ENCODE measurements around the gene NPBWR2. TPM values are rescaled to one million over a fixed set of nuclear protein-coding genes. Genes with fewer than 3 reads are reported as not detected.

NPBWR2 gene
- total RNA-seq, 1 experiment from 2014 or later, result not detected

- Histone ChIP-seq H3K27me3 (ENCODE audit: control insufficient read depth, insufficient read depth, low read length) (no peaks in the 10 kb centered on the region), H3K4me3 (ENCODE audit: low read depth in 2 of 2, low read length in 2 of 2) (no peak overlapping the region), H3K36me3 (ENCODE audit: control insufficient read depth, insufficient read depth, low read length) (no peaks in the 10 kb centered on the region), H3K4me1 (ENCODE audit: control insufficient read depth, insufficient read depth, low read length) (no peaks in the 10 kb centered on the region), H3K9me3 (ENCODE audit: control insufficient read depth, insufficient read depth, low read depth, low read length) (no peaks in the 10 kb centered on the region), H3K27ac (ENCODE audit: low read length) (no peak overlapping the region)
- ChIA-PET POLR2A (no interaction called here), CTCF (interaction anchor here (0.6 kb wide), 1 partner anchor 13 kb away, joined by 3 read pairs; no protein-coding TSS in a partner anchor)
- TF ChIP-seq, protein P1, sequence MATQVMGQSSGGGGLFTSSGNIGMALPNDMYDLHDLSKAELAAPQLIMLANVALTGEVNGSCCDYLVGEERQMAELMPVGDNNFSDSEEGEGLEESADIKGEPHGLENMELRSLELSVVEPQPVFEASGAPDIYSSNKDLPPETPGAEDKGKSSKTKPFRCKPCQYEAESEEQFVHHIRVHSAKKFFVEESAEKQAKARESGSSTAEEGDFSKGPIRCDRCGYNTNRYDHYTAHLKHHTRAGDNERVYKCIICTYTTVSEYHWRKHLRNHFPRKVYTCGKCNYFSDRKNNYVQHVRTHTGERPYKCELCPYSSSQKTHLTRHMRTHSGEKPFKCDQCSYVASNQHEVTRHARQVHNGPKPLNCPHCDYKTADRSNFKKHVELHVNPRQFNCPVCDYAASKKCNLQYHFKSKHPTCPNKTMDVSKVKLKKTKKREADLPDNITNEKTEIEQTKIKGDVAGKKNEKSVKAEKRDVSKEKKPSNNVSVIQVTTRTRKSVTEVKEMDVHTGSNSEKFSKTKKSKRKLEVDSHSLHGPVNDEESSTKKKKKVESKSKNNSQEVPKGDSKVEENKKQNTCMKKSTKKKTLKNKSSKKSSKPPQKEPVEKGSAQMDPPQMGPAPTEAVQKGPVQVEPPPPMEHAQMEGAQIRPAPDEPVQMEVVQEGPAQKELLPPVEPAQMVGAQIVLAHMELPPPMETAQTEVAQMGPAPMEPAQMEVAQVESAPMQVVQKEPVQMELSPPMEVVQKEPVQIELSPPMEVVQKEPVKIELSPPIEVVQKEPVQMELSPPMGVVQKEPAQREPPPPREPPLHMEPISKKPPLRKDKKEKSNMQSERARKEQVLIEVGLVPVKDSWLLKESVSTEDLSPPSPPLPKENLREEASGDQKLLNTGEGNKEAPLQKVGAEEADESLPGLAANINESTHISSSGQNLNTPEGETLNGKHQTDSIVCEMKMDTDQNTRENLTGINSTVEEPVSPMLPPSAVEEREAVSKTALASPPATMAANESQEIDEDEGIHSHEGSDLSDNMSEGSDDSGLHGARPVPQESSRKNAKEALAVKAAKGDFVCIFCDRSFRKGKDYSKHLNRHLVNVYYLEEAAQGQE (IDR thresholded peaks at IDR 0.05; ENCODE audit: insufficient read depth in 1 of 2, low read depth in 2 of 2, low read length in 1 of 2), result no peak
- TF ChIP-seq, protein P2, sequence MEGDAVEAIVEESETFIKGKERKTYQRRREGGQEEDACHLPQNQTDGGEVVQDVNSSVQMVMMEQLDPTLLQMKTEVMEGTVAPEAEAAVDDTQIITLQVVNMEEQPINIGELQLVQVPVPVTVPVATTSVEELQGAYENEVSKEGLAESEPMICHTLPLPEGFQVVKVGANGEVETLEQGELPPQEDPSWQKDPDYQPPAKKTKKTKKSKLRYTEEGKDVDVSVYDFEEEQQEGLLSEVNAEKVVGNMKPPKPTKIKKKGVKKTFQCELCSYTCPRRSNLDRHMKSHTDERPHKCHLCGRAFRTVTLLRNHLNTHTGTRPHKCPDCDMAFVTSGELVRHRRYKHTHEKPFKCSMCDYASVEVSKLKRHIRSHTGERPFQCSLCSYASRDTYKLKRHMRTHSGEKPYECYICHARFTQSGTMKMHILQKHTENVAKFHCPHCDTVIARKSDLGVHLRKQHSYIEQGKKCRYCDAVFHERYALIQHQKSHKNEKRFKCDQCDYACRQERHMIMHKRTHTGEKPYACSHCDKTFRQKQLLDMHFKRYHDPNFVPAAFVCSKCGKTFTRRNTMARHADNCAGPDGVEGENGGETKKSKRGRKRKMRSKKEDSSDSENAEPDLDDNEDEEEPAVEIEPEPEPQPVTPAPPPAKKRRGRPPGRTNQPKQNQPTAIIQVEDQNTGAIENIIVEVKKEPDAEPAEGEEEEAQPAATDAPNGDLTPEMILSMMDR (IDR thresholded peaks at IDR 0.05), result no peak
- TF ChIP-seq TCF7L2 (IDR thresholded peaks at IDR 0.05; ENCODE audit: low read depth, low read length) (no peak), SIN3A (IDR thresholded peaks at IDR 0.05; ENCODE audit: borderline replicate concordance, insufficient read depth, low read depth, low read length) (no peak), POLR2AphosphoS5 (IDR thresholded peaks at IDR 0.05; ENCODE audit: low read depth, low read length) (no peak)
- BruUV-seq (replicated peaks), result no TSS peak
- no peak for DNase-seq (ENCODE audit: low read depth, low spot score)
- in situ Hi-C loops (cut with HindIII; ENCODE audit: low pct_unique_long_range_greater_than_20kb, low sequenced_read_pairs), result no loop called here
- intact Hi-C loops (cut with micrococcal nuclease; ENCODE audit: unreplicated experiment), result no loop called here
- no peak for ATAC-seq
Measured at GRCh38 chr20:64150756-64151632, 43.6 kb upstream of the NPBWR2 start.

DNA sequence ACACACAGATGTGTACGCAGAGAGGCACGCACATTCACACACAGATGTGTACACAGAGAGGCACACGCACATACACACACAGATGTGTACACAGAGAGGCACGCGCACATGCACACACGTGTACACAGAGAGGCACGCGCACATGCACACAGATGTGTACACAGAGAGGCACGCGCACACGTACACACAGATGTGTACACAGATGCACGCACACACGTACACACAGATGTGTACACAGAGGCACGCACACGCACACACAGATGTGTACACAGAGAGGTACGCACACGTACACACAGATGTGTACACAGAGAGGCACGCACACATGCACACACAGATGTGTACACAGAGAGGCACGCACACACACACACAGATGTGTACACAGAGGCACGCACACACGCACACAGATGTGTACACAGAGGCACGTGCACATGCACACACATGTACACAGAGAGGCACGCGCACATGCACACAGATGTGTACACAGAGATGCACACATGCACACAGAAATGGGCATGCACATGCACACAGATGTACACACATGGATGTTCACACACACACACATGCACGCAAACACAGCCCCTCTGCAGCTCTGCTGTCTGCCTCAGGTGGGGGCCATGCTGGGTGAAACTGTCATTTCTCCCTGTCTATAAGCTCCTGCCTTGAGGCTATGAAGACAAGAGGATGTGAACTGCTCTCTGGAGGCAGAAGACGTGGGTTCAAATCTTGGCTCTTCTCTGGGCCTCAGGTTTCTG is 42.6 kb upstream of the NPBWR2 start:
- Histone ChIP-seq H3K4me3 (ENCODE audit: low read depth in 2 of 2, low read length in 2 of 2) (no peak overlapping the region), H3K27ac (ENCODE audit: low read length) (no peak overlapping the region), H3K9me3 (ENCODE audit: control insufficient read depth, insufficient read depth, low read depth, low read length) (no peaks in the 10 kb centered on the region), H3K36me3 (ENCODE audit: control insufficient read depth, insufficient read depth, low read length) (no peaks in the 10 kb centered on the region), H3K27me3 (ENCODE audit: control insufficient read depth, insufficient read depth, low read length) (no peaks in the 10 kb centered on the region), H3K4me1 (ENCODE audit: control insufficient read depth, insufficient read depth, low read length) (no peaks in the 10 kb centered on the region)
- CTCF ChIA-PET, result interaction anchor here (0.5 kb wide), 1 partner anchor 166 kb away, joined by 5 read pairs; no protein-coding TSS in a partner anchor
- BruUV-seq (replicated peaks), result no TSS peak
- TF ChIP-seq, protein P1 (IDR thresholded peaks at IDR 0.05; ENCODE audit: insufficient read depth in 1 of 2, low read depth in 2 of 2, low read length in 1 of 2), result no peak
- no peak for TF ChIP-seq POLR2AphosphoS5 (IDR thresholded peaks at IDR 0.05; ENCODE audit: low read depth, low read length)
- TF ChIP-seq SIN3A (IDR thresholded peaks at IDR 0.05; ENCODE audit: borderline replicate concordance, insufficient read depth, low read depth, low read length), result no peak
- no peak for TF ChIP-seq TCF7L2 (IDR thresholded peaks at IDR 0.05; ENCODE audit: low read depth, low read length)
- TF ChIP-seq, protein P2 (IDR thresholded peaks at IDR 0.05), result no peak
- in situ Hi-C loops (cut with HindIII; ENCODE audit: low pct_unique_long_range_greater_than_20kb, low sequenced_read_pairs), result no loop called here
- intact Hi-C loops (cut with micrococcal nuclease; ENCODE audit: unreplicated experiment), result no loop called here
- DNase-seq (ENCODE audit: low read depth, low spot score) (no peak), ATAC-seq (no peak)
- POLR2A ChIA-PET, result no interaction called here
